PC-3 (cell line): ENCODE results near the gene GNAS. TPM values are rescaled to one million over a fixed set of nuclear protein-coding genes. Genes with fewer than 3 reads are reported as not detected.

Experiments used
- ATAC-seq: fragments of 200-7000 bp; cut with Tn5 transposase; 2 replicates; pipeline ENCODE4 v1.9.1; 2020; ENCODE audit warnings: mild to moderate bottlenecking, moderate library complexity
- BruUV-seq: library from RNA; stranded (reverse); fragments of 400-500 nt; replicated peaks from 2 replicates; lab custom pipeline; 2021; lab: Mats Ljungman, UMichigan
- CTCF ChIA-PET: fragments of 300-600 bp; sonication (Branson Sonifier 250); formaldehyde crosslinking; loops from one replicate; lab custom pipeline; 2022; ENCODE audit warnings: antibody characterized with exemption; lab: Charles Lee
- POLR2A ChIA-PET: fragments of 300-600 bp; sonication (Branson Sonifier 250); formaldehyde crosslinking; loops from one replicate; lab custom pipeline; 2022; ENCODE audit warnings: antibody characterized with exemption; ENCODE audit not compliant: unreplicated experiment; lab: Charles Lee
- DNase-seq: peaks from one replicate; pipeline ENCODE4 v3.0.0-alpha.2; 2015
- H2AFZ ChIP-seq: fragments of 300-600 bp; sonication (generic); 2 replicates; pipeline ENCODE4 v1.6.0; 2016; ENCODE audit warnings: antibody characterized with exemption, low read length
- H3F3A ChIP-seq: fragments of 300-600 bp; sonication (generic); one replicate; pipeline ENCODE4 v1.6.0; 2017; ENCODE audit warnings: antibody characterized with exemption, low read length, control low read depth, mild to moderate bottlenecking; ENCODE audit not compliant: unreplicated experiment
- H3K27ac ChIP-seq: fragments of 300-600 bp; sonication (generic); 2 replicates; pipeline ENCODE4 v1.5.1; 2016; ENCODE audit warnings: mild to moderate bottlenecking, low read length
- H3K27me3 ChIP-seq: fragments of 300-600 bp; sonication (generic); 2 replicates; pipeline ENCODE4 v1.6.1; 2016; ENCODE audit warnings: low read length, mixed read lengths
- H3K36me3 ChIP-seq: fragments of 300-600 bp; sonication (generic); 2 replicates; pipeline ENCODE4 v1.6.1; 2016; ENCODE audit warnings: low read depth, mixed run types, low read length, mixed read lengths
- H3K4me1 ChIP-seq: fragments of 300-600 bp; sonication (generic); 2 replicates; pipeline ENCODE4 v1.5.1; 2016; ENCODE audit warnings: low read length; ENCODE audit not compliant: insufficient read depth
- H3K4me2 ChIP-seq: fragments of 300-600 bp; sonication (generic); 2 replicates; pipeline ENCODE4 v1.6.0; 2016; ENCODE audit warnings: low read length
- H3K4me3 ChIP-seq: fragments of 300-600 bp; sonication (generic); 2 replicates; pipeline ENCODE4 v1.5.1; 2016; ENCODE audit warnings: mild to moderate bottlenecking, low read length, mixed read lengths
- H3K79me2 ChIP-seq: fragments of 300-600 bp; sonication (generic); 2 replicates; pipeline ENCODE4 v1.6.1; 2017; ENCODE audit warnings: low read length, mixed read lengths
- H3K9ac ChIP-seq: fragments of 300-600 bp; sonication (generic); 2 replicates; pipeline ENCODE4 v1.6.0; 2016; ENCODE audit warnings: mild to moderate bottlenecking, low read length
- H3K9me2 ChIP-seq: fragments of 300-600 bp; sonication (generic); replicated peaks from 2 replicates; pipeline ENCODE4 v1.6.1; 2016; ENCODE audit warnings: mixed run types, low read length, mixed read lengths
- H3K9me3 ChIP-seq: fragments of 300-600 bp; sonication (generic); 2 replicates; pipeline ENCODE4 v1.6.1; 2016; ENCODE audit warnings: low read length, mixed read lengths
- H4K20me1 ChIP-seq: fragments of 300-600 bp; sonication (generic); 2 replicates; pipeline ENCODE4 v1.6.1; 2016; ENCODE audit warnings: low read length, mixed read lengths
- EZH2 ChIP-seq: fragments of 300-600 bp; sonication (generic); IDR thresholded peaks from one replicate; pipeline ENCODE4 v1.6.1; 2017; ENCODE audit warnings: antibody characterized with exemption, mild to moderate bottlenecking, low read length; ENCODE audit not compliant: unreplicated experiment
- EZH2phosphoT487 ChIP-seq: fragments of 300-600 bp; sonication (generic); IDR thresholded peaks from 2 replicates; pipeline ENCODE4 v1.6.1; 2018; ENCODE audit warnings: mild to moderate bottlenecking, antibody characterized with exemption, low read length, borderline replicate concordance
- intact Hi-C: fragments of 100-400 bp; cut with micrococcal nuclease; formaldehyde crosslinking; loops from 2 replicates; pipeline ENCODE4 v1.9.0; 2023
- total RNA-seq: library from RNA; depleted of rRNA; stranded (reverse); fragments of >200 nt; gene quantifications from 2 replicates; pipeline ENCODE4 v1.2.3, GENCODE V29; 2014
- TF ChIP-seq, protein P1 (sequence below): fragments of 300-600 bp; sonication (generic); conservative IDR thresholded peaks from 2 replicates; pipeline ENCODE4 v1.5.1; 2017; ENCODE audit warnings: antibody characterized with exemption, low read depth, mild to moderate bottlenecking, low read length

The GNAS gene
- total RNA-seq, 1 experiment from 2014 or later: 694 TPM

DNA sequence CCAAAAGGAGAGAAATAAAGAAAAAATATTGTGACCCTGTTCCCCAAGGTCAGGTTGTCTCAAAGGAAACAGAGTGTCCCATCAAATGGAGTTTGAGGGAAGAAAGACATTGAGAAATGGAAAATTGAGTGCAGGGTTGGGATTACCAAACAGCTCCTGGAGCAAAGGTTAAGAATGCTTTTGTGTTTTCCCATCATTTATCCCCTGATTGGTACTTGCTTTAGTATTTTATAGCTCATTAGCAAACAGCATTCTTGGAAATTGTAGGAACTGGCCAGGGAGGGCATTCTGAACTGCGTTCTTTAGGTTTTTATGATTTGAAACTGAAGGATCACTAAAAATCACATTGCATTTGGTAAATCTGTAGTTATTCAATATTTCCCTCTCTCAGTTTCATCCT lies 69.5 kb downstream of the GNAS start:
- no peak overlapping the region for H3K4me3 ChIP-seq
- intact Hi-C loops: no loop called here
- no peaks in the 10 kb centered on the region for H3K36me3 ChIP-seq
- H3K9ac ChIP-seq: no peak overlapping the region
- DNase-seq (no peak), ATAC-seq (no peak)
- H4K20me1 ChIP-seq: no peaks in the 10 kb centered on the region
- H3K27me3 ChIP-seq: peaks cover 26% of the 10 kb centered on the region; the same call in 1 of the 2 replicates
- H3K4me1 ChIP-seq: no peaks in the 10 kb centered on the region
- ChIA-PET CTCF (no interaction called here), POLR2A (no interaction called here)
- H2AFZ ChIP-seq: no peak overlapping the region
- no TSS peak for BruUV-seq
- H3K9me3 ChIP-seq: no peaks in the 10 kb centered on the region
- no peak overlapping the region for H3K4me2 ChIP-seq
- H3K79me2 ChIP-seq: no peaks in the 10 kb centered on the region
- H3F3A ChIP-seq: no peaks in the 10 kb centered on the region
- TF ChIP-seq EZH2 (no peak), EZH2phosphoT487 (no peak)
- TF ChIP-seq, protein P1, sequence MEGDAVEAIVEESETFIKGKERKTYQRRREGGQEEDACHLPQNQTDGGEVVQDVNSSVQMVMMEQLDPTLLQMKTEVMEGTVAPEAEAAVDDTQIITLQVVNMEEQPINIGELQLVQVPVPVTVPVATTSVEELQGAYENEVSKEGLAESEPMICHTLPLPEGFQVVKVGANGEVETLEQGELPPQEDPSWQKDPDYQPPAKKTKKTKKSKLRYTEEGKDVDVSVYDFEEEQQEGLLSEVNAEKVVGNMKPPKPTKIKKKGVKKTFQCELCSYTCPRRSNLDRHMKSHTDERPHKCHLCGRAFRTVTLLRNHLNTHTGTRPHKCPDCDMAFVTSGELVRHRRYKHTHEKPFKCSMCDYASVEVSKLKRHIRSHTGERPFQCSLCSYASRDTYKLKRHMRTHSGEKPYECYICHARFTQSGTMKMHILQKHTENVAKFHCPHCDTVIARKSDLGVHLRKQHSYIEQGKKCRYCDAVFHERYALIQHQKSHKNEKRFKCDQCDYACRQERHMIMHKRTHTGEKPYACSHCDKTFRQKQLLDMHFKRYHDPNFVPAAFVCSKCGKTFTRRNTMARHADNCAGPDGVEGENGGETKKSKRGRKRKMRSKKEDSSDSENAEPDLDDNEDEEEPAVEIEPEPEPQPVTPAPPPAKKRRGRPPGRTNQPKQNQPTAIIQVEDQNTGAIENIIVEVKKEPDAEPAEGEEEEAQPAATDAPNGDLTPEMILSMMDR: no peak
- no peak overlapping the region for H3K27ac ChIP-seq
- no peaks in the 10 kb centered on the region; the same call in 1 of the 2 replicates for H3K9me2 ChIP-seq

DNA sequence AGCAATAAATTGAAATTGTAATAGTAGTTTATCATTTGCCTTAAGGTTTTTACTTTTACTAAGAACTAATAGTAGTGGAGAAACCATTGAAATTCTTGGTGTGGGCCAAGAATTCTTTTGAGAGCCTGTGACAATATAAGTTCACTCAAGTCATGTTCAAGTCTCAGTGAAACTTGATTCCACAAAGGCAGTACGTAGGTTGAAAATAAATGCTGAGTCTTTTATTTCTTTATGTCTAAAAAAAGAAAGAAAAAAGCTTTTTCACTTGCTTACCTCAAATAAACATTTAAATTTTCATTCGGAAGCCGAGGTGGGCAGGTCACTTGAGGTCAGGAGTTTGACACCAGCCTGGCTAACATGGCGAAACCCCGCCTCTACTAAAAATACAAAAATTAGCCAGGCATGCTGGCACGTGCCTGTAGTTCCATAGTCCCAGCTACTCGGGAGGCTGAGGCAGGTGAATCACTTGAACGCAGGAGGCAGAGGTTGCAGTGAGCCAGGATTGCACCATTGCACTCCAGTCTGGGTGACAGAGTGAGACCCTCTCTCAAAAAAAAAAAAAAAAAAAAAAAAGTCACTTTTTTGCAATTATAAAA lies 70.7 kb downstream of the GNAS start:
- no peaks in the 10 kb centered on the region for H4K20me1 ChIP-seq
- DNase-seq (no peak), ATAC-seq (no peak)
- H3F3A ChIP-seq: no peaks in the 10 kb centered on the region
- H3K4me1 ChIP-seq: peaks cover 4% of the 10 kb centered on the region; the same call in 1 of the 2 replicates
- POLR2A ChIA-PET: no interaction called here
- no peak overlapping the region for H3K27ac ChIP-seq
- no TSS peak for BruUV-seq
- no peak overlapping the region for H3K9ac ChIP-seq
- no peaks in the 10 kb centered on the region; the same call in 1 of the 2 replicates for H3K9me2 ChIP-seq
- no peak overlapping the region for H3K4me2 ChIP-seq
- no peaks in the 10 kb centered on the region for H3K36me3 ChIP-seq
- H3K27me3 ChIP-seq: peaks cover 26% of the 10 kb centered on the region; the same call in 1 of the 2 replicates
- no peaks in the 10 kb centered on the region for H3K79me2 ChIP-seq
- CTCF ChIA-PET: no interaction called here
- no peak overlapping the region for H2AFZ ChIP-seq
- no peak overlapping the region for H3K4me3 ChIP-seq
- H3K9me3 ChIP-seq: no peaks in the 10 kb centered on the region
- TF ChIP-seq, protein P1: no peak
- no peak for TF ChIP-seq EZH2
- no peak for TF ChIP-seq EZH2phosphoT487
- intact Hi-C loops: no loop called here

DNA sequence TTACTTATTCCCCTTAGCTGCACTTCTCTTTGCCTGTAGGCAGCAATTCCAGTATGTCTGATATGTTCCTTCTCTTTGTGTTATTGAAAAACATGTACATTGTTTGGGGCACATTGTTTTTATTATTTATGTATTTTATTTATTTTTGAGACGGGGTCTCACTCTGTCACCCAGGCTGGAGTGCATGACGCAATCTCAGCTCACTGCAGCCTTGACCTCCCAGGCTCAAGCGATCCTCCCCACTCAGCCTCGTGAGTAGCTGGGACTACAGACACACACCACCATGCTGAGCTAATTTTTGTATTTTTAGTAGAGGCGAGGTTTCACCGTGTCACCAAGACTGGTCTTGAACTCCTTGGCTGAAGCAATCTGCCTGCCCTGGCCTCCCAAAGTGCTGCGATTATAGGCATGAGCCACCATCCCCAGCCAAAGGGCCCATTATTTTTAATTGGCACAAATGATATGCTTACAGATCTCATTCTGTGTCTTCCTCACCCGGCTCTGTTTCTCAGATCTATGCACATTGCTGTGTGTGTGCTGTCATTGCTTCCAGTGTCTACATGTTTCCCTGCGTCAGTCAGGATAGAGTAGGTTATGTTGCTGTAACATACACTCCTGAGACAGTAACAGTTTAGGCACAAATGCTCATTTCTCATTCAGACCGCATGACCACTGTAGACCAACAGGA lies 74.4 kb downstream of the GNAS start:
- Histone ChIP-seq H2AFZ (no peak overlapping the region), H3K4me1 (peaks cover 4% of the 10 kb centered on the region; the same call in 1 of the 2 replicates), H3K4me2 (no peak overlapping the region), H3K27ac (no peak overlapping the region), H3K9me3 (no peaks in the 10 kb centered on the region), H3K9me2 (no peaks in the 10 kb centered on the region), H3K9ac (no peak overlapping the region), H3K4me3 (no peak overlapping the region), H4K20me1 (no peaks in the 10 kb centered on the region), H3K27me3 (peaks cover 18% of the 10 kb centered on the region), H3K79me2 (no peaks in the 10 kb centered on the region), H3F3A (no peaks in the 10 kb centered on the region), H3K36me3 (no peaks in the 10 kb centered on the region)
- CTCF ChIA-PET: no interaction called here
- TF ChIP-seq, protein P1: no peak
- no peak for TF ChIP-seq EZH2
- no peak for TF ChIP-seq EZH2phosphoT487
- no peak for ATAC-seq
- intact Hi-C loops: no loop called here
- BruUV-seq: no TSS peak
- POLR2A ChIA-PET: no interaction called here
- no peak for DNase-seq
